Subcutaneous abdominal adipose tissue (tissue), 5 donors: ENCODE measurements around the gene WDR18.

Experiments
- H3K27ac ChIP-seq: one replicate; pipeline ENCODE4 v1.7.0; 2013; ENCODE audit warnings: low read depth, mild to moderate bottlenecking, inconsistent platforms, low read length, moderate library complexity
- H3K27me3 ChIP-seq, 5 donors: one replicate each; pipeline ENCODE4 v1.7.0; 2013; ENCODE audit warnings: low read length in 5 of 5, inconsistent platforms in 1 of 5; ENCODE audit not compliant: control insufficient read depth in 5 of 5, insufficient read depth in 4 of 5
- H3K36me3 ChIP-seq, 5 donors: one replicate each; pipeline ENCODE4 v1.7.0; 2013; ENCODE audit warnings: low read length in 5 of 5; ENCODE audit not compliant: control insufficient read depth in 5 of 5, insufficient read depth in 5 of 5
- H3K4me1 ChIP-seq, 5 donors: one replicate each; pipeline ENCODE4 v1.7.0; 2013; ENCODE audit warnings: low read length in 5 of 5, mild to moderate bottlenecking in 3 of 5, moderate library complexity in 1 of 5; ENCODE audit not compliant: control insufficient read depth in 5 of 5, insufficient read depth in 5 of 5
- H3K4me3 ChIP-seq, 5 donors: one replicate each; pipeline ENCODE4 v1.7.0; 2013; ENCODE audit warnings: low read length in 5 of 5, low read depth in 1 of 5
- H3K9ac ChIP-seq, 5 donors: one replicate each; pipeline ENCODE4 v1.7.0; 2013; ENCODE audit warnings: low read length in 5 of 5, mild to moderate bottlenecking in 4 of 5, moderate library complexity in 3 of 5
- H3K9me3 ChIP-seq, 5 donors: one replicate each; pipeline ENCODE4 v1.7.0; 2013; ENCODE audit warnings: low read length in 5 of 5; ENCODE audit not compliant: control insufficient read depth in 5 of 5
- donor health status: healthy.
- donor health status: healthy.
- donor health status: healthy.
- donor health status: healthy.
- donor health status: healthy.

WDR18 gene

DNA sequence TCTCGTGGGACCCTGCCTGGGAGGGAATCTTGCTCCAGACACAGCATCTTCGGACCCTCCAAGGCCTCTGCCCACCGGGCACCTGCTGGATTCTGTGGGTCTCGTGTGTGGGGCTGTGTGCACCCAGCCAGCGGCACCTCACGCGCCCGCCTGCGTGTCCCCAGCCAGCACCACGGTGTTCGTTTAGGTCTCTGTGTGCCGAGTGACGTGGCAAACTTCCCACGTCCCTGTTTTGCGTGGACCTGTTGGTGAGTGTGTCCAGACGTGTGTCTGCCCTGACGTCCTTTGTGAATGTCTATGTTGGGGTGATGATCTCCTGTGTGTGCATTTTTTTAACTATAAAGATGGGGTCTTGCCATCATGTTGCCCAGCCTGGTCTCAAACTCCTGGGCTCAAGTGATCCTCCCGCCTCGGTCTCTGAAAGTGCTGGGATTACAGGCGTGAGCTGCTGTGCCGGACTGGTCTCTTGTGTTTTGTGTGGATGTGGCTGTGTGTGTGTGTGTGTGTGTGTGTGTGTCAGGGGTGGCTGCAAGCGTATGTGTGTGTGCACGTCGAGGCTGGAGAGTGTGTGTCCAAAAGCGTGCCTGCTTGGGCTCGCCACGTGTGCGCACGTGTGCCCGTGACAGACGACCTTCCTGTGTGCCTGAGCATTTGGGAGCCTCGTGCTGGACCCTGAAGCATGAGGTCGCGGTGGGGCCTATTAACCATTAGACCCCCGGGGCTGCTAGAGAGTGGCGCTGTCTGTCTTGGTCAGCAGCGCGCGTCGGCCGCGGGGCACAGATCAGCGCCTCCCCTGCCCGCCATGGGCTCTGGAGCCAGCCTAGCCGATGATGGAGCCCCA is 42.6 kb upstream of the WDR18 start:
- no peak overlapping the region for H3K9ac ChIP-seq
- no peaks in the 10 kb centered on the region for H3K9me3 ChIP-seq
- H3K4me3 ChIP-seq, result peak overlapping the region in 4 of 5 donors; percentile 23 to 62 (median 47)
- H3K27me3 ChIP-seq, result no peaks in the 10 kb centered on the region
- H3K27ac ChIP-seq, result peak overlapping the region; percentile 41
- peaks cover 0 to 22% (median 6%) of the 10 kb centered on the region in 5 donors for H3K36me3 ChIP-seq
- peaks cover 4 to 61% (median 32%) of the 10 kb centered on the region in 5 donors for H3K4me1 ChIP-seq

DNA sequence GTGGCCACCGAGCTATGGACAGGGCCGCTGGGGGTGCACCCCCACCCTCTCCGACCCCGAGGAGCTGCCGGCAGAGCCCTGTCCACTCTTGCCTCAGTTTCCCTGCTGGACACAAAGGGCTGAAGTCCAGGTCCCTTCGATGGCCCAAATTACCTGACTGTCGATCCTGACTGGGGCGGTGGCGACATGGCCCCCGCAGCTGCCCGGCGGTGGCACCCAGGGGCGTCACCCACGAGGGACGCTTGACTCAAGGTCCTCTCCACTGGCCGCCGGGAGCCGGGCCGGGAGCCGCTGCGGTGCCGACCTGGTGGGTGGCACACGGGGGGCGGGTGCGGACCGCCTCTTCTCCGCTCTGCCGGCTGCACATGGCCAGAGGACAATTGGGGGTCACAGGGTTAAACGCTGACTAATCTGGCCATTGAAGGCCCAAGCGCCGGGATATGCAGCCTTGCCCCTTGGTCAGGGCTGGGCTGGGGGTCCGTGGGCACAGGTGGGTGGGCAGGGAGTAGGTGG is 42.0 kb upstream of the WDR18 start:
- Histone ChIP-seq H3K36me3 (peaks cover 0 to 20% (median 6%) of the 10 kb centered on the region in 5 donors), H3K9me3 (no peaks in the 10 kb centered on the region), H3K4me1 (peaks cover 4 to 66% (median 34%) of the 10 kb centered on the region in 5 donors), H3K27me3 (no peaks in the 10 kb centered on the region), H3K27ac (no peak overlapping the region), H3K9ac (no peak overlapping the region), H3K4me3 (peak overlapping the region in 1 of 5 donors; percentile 62)

DNA sequence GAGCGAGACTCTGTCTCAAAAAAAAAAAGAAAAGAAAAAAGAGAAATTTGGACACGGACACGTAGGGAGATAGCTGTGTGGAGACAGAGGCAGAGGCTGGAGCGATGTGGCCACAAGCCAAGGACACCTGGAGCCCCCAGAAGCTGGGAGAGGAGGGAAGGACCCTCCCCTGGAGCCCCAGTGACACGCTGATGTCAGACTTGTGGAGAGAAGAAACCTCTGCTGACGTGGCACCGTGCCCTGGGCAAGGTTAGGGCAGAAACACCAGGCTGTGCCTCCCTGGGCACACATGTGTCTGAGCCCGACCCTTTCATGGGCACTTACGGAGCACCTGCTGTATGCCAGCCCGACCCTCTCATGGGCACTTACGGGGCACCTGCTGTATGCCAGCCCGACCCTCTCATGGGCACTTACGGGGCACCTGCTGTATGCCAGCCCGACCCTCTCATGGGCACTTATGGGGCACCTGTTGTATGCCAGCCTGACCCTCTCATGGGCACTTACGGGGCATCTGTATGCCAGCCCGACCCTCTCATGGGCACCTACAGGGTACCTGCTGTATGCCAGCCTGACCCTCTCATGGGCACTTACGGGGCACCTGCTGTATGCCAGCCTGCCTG is 40.5 kb upstream of the WDR18 start:
- peaks cover 0 to 22% (median 5%) of the 10 kb centered on the region in 5 donors for H3K36me3 ChIP-seq
- no peaks in the 10 kb centered on the region for H3K27me3 ChIP-seq
- no peaks in the 10 kb centered on the region for H3K9me3 ChIP-seq
- peaks cover 4 to 69% (median 34%) of the 10 kb centered on the region in 5 donors for H3K4me1 ChIP-seq
- H3K9ac ChIP-seq, result no peak overlapping the region
- H3K4me3 ChIP-seq, result no peak overlapping the region
- H3K27ac ChIP-seq, result no peak overlapping the region

DNA sequence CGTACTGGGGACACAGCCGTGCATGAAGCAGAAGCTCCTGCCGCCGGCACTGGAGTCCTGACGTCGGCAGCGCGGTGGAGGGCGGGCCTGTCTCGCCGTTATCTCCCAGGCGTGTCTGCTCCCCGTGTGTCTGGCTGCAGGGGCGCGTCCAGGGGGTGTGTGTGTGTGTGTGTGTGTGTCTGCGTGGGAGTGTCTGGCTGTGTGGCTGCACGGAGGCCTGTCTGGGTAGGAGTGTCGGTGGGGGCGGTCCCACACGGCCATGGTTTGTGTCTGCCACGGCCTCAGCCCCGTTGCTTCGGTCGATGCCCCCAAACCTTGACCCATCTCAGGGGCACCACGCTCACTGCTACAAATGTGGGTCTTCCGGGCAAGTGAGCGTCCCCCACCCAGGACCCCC is 40.0 kb upstream of the WDR18 start:
- Histone ChIP-seq H3K4me1 (peaks cover 4 to 72% (median 34%) of the 10 kb centered on the region in 5 donors), H3K27ac (no peak overlapping the region), H3K4me3 (no peak overlapping the region), H3K27me3 (no peaks in the 10 kb centered on the region), H3K9me3 (no peaks in the 10 kb centered on the region), H3K9ac (no peak overlapping the region), H3K36me3 (peaks cover 0 to 22% (median 5%) of the 10 kb centered on the region in 5 donors)

DNA sequence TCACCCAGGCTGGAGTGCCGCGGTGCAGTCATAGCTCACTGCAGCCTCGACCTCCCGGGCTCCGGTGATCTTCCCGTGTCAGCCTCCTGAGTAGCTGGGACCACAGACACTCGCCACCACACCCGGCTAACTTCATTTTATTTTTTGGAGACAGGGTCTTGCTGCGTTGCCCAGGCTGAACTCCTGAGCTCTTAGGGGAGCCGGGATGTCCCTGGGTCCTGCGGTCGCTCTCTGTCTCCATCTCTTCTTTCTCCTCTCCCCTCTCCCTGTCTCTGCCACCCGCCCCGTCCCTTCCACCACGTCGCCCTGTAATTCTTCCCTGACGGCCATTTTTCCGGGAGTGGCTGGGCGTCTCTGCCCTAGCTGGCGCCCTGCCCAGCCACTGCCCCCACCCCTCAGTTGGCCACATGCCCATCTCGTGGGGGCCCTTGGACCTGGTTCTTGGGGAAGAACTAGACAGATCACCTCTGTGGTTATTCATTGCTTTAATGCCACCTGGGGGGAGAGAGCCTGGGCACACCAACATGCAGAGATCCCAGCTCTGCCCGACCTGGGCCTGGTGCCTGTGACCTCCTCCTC is 39.4 kb upstream of the WDR18 start:
- no peaks in the 10 kb centered on the region for H3K9me3 ChIP-seq
- H3K36me3 ChIP-seq, result peaks cover 0 to 18% (median 5%) of the 10 kb centered on the region in 5 donors
- peaks cover 4 to 66% (median 34%) of the 10 kb centered on the region in 5 donors for H3K4me1 ChIP-seq
- no peaks in the 10 kb centered on the region for H3K27me3 ChIP-seq
- no peak overlapping the region for H3K4me3 ChIP-seq
- H3K27ac ChIP-seq, result no peak overlapping the region
- no peak overlapping the region for H3K9ac ChIP-seq

DNA sequence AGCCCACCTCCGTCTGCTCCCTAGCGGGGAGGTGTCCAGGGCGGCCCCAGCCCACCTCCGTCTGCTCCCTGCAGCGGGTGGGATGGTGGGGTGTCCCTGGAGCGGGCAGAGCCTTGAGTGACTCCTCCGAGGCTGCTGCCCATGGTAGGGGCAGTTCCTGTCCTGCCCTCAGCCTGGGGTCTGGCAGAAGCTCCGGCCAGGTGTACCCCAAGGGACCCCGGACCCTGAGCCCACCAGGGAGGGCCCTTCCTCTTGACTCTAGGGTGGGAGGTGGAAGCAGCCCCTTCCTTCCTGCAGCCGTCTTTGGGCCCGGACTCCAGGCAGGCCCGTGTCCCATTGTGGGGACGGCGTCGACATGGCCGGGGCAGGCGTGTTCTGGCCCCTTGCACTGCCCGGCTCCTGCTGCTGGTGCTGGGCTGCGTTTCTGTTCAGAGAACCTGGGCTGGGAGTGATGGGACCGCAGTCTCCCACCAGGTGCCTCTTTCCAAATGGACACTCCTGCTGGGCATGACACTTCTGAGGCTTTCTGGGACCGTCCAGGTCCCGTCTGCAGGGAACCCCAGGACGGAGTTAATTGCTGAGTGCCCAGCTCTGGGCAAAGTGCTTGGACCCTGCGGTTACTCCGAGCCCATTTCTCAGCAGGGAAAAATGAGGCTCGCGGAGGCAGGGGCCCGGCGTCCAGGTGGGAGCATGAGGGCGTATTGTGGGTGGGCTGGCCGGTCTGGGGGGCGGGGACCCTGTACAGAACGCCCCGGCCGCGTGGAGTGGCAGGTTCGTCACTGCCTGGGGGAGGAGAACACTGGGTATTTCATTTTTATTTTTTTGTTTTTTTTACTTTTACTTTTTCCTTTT is 38.5 kb upstream of the WDR18 start:
- Histone ChIP-seq H3K27ac (no peak overlapping the region), H3K27me3 (no peaks in the 10 kb centered on the region), H3K4me3 (no peak overlapping the region), H3K9me3 (no peaks in the 10 kb centered on the region), H3K36me3 (peaks cover 0 to 18% (median 5%) of the 10 kb centered on the region in 5 donors), H3K9ac (no peak overlapping the region), H3K4me1 (peaks cover 2 to 58% (median 28%) of the 10 kb centered on the region in 5 donors)

DNA sequence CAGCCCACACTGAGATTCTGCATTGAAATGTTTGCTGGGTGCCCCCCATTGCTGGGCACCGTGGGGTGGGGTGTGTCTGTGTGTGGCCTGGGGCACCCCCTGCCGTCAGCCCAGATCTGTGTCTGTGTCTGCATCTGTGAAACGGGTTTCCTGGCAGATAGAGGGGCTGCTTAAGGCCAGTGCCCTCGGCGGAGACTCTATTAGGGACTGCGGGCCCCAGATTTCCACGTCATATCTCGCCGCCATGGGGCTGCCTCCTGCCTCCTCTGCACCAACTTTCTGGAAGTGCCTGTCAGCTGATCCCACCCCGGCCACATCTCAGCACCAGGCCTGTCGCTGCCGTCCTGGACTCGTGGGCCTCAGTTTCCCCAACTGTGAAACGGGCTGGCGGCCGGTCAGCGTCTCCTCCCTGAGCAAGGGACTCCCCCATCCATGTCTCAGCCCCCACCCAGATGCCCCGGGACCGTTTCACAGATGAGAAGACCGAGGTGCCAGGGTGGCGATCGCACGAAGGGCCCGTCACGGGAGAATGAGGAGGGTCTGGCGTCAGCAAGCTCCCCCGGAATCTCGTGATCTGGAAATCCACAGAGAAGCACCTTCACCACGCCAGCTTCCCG is 36.9 kb upstream of the WDR18 start:
- Histone ChIP-seq H3K4me1 (peaks cover 2 to 42% (median 17%) of the 10 kb centered on the region in 5 donors), H3K4me3 (no peak overlapping the region), H3K9ac (no peak overlapping the region), H3K36me3 (peaks cover 0 to 18% (median 5%) of the 10 kb centered on the region in 5 donors), H3K27ac (no peak overlapping the region), H3K9me3 (no peaks in the 10 kb centered on the region), H3K27me3 (no peaks in the 10 kb centered on the region)

DNA sequence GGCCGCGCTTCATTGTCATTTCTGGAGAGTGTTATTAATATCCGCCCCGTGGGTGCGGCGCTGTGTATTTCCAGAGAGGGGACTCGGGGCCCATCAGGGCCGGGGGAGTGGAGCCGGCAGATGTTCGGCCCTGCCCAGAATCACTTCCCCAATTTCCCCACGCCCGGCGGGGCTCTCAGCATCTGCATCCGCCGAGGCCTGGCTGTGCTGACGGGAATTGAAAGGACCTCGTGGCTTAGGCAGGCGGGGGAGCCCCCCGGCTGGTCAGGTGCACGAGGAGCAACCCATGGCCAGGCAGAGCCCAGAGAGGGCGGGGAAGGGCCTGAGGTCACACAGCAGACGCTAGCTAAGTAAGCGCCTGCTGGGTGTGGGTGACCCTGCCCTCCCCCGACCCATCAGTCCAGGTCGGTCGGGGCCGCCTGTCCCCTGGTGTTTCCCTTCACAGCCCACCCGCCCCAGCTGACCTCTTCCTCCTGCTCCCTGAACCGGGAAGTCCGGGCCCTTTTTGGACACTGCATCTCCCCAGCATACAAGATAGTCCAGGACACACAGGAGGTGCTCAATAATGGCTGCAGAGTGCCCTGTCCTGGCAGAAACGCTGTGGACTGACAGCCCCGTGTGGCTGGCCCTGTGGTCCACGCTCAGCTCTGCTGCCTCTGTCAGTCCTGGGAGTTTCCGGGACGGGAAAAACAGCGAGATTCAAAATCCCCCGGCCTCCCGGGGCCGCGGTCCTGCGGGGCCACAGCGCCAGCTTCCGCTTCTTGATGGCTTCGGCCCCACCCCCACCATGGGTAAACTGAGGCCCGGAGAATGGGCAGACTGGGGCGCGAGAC is 36.2 kb upstream of the WDR18 start:
- H3K27me3 ChIP-seq, result no peaks in the 10 kb centered on the region
- H3K4me3 ChIP-seq, result no peak overlapping the region
- peaks cover 0 to 14% (median 1%) of the 10 kb centered on the region in 5 donors for H3K36me3 ChIP-seq
- peaks cover 2 to 41% (median 21%) of the 10 kb centered on the region in 5 donors for H3K4me1 ChIP-seq
- no peaks in the 10 kb centered on the region for H3K9me3 ChIP-seq
- no peak overlapping the region for H3K27ac ChIP-seq
- H3K9ac ChIP-seq, result no peak overlapping the region
